IgD-negative memory B cell (primary cell): ENCODE results near the gene NINL. TPM values are rescaled to one million over a fixed set of nuclear protein-coding genes. Genes with fewer than 3 reads are reported as not detected.
A peak's percentile ranks its signal among the peaks of the same experiment; 100 is the strongest.
"Not testable (repeated sequence)": the region's sequence is repeated elsewhere in the genome, so short reads cannot be mapped to it uniquely, and the experiment has no call there.

ENCODE experiments used
- H3K27ac Mint-ChIP-seq, 3 donors: one replicate each; pipeline ENCODE4 v1.8.0; 2020 to 2022; ENCODE audit warnings: mild to moderate bottlenecking in 3 of 3, mixed read lengths in 3 of 3, moderate library complexity in 1 of 3
- H3K27me3 Mint-ChIP-seq: one replicate; pipeline ENCODE4 v1.8.0; 2021; ENCODE audit warnings: mixed read lengths
- H3K36me3 Mint-ChIP-seq: one replicate; pipeline ENCODE4 v1.8.0; 2020; ENCODE audit warnings: mild to moderate bottlenecking, mixed read lengths
- H3K4me1 Mint-ChIP-seq, 3 donors: one replicate each; pipeline ENCODE4 v1.8.0; 2020 to 2022; ENCODE audit warnings: mixed read lengths in 3 of 3, mild to moderate bottlenecking in 1 of 3
- H3K4me3 Mint-ChIP-seq, 4 donors: one replicate each; pipeline ENCODE4 v1.8.0; 2020 to 2022; ENCODE audit warnings: mild to moderate bottlenecking in 4 of 4, mixed read lengths in 4 of 4, moderate library complexity in 3 of 4
- H3K9me3 Mint-ChIP-seq, 3 donors: one replicate each; pipeline ENCODE4 v1.8.0; 2020 to 2021; ENCODE audit warnings: mixed read lengths in 3 of 3, mild to moderate bottlenecking in 1 of 3
- polyA plus RNA-seq: library from polyadenylated mRNA; unstranded; fragments of 300-500 nt; fragmentation: Illumina TruSeq; gene quantifications from one replicate; pipeline ENCODE4 v1.2.3, GENCODE V29; 2021

Gene NINL
- polyA plus RNA-seq, 1 donor from 2014 or later: 1.8 TPM

DNA sequence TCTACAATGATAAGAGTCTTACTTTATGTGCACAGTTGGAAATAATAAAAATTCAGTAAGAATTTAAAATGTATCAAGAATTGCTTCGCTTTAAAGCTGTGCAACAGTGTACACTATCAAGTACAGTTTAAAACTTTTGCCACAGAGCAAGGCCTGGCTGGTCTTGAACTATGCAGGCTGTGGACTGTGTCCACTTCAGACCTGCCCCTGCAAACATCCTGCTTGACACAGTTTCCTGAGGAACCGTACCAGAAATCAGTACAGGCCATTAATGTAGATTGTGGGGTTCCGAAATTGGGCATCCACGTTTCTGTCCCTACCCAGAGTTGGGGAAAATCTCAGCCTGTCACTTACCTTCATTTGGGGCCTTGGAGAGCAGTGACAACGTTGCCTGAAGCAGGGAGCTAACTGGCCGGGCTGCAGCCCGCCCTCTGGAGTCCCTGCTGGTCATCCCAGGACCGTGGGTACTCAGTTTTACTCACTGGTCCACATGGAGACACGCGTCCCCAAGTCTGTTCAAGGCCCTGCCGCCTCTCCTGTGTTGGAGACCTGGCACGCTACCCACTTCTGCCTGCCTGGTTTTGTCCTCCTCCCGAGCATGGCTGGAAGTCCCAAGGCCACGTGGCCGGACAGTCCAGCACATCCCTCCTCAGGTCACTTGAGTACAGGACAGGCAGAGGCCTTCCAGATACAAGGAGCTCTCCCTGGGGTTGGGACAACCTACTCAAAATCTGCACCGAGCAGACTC is 8.4 kb downstream of the NINL start:
- H3K27ac Mint-ChIP-seq: no peak overlapping the region
- H3K27me3 Mint-ChIP-seq: peaks cover 11% of the 10 kb centered on the region
- H3K9me3 Mint-ChIP-seq: no peaks in the 10 kb centered on the region
- no peaks in the 10 kb centered on the region for H3K36me3 Mint-ChIP-seq
- H3K4me1 Mint-ChIP-seq: no peaks in the 10 kb centered on the region
- no peak overlapping the region for H3K4me3 Mint-ChIP-seq

DNA sequence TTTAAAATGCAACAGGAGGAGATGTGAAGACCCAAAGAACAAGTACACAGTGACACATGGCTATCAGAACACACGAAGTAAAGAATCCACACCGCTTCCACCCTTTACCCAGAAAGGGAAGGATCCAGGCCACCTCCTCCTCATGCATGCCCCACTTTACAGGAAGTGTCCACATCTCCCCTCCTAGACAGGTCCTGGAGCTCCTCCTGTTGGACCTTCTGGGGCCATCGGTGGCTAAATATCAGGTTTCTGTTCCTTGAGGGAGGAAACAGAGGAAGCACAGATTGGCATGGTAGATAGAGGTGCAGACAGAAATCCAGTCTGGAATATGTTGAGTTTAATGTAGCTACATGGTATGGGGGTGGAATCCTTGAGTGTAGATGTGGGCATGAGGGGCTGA is 10.9 kb downstream of the NINL start:
- Mint-ChIP-seq H3K27ac (no peak overlapping the region), H3K4me1 (no peaks in the 10 kb centered on the region), H3K27me3 (peaks cover 11% of the 10 kb centered on the region), H3K4me3 (no peak overlapping the region), H3K9me3 (no peaks in the 10 kb centered on the region), H3K36me3 (peaks cover 2% of the 10 kb centered on the region)

DNA sequence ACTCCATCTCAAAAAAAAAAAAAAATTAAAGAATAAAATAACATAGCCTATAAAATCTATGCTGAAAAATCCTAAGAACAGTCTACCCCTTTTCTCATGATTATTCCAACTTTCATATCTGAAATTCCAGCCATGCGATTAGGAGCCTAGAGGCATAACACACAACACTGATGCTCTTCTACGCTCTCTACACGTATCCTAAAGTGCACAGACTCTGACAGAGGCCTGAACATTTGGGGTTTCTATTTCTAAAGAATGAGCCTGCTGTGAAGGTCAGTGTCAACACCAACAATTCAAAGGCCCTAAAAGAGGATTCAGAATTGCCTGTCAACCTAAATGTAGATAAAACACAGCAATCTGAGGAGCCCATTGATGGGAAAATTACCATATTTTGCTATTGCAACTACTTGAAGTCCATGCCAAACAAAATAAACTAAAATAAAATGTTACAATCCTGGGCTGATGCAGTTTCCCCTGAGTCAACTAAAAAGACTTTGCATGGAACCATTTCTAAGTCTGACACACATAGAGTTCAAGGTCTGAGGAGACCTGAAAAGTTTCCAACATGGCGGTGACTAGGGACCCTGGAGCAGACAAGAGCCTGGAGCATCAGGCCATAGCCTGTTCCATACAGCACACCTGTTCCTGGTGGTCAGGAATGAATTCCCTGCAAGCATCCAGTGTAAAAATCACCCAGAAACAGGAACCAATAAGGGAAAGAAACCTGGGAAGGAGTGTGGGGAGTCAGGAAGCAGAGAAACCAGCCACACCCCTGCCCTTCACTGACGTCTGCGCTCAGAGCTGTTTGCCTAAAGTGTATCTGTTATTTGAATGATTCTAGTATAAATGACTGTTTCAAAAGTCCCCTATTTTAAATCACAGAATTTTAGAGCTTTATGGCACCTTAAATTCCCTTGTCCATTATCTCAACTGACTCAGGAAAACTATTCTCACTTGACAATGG is 11.8 kb downstream of the NINL start:
- H3K9me3 Mint-ChIP-seq: no peaks in the 10 kb centered on the region

DNA sequence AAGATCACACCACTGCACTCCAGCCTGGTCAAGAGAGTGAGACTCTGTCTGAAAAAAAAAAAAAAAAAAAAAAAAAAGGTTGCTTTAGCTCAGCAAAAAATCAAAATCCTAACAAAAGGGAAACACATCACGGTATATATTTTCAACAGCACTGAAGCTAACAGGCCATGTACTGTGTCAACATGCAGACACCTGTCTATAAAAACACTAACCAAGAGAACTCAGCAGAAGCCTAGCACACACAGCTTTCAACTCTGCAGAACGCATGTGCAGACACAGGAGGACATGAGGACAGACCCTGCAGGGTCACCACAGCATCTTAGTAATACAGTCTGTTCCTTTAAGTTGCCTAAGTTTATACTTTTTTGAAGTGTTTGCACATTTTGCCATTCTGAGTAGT is 13.5 kb downstream of the NINL start:
- H3K36me3 Mint-ChIP-seq: peaks cover 2% of the 10 kb centered on the region
- no peak overlapping the region for H3K27ac Mint-ChIP-seq
- no peaks in the 10 kb centered on the region for H3K4me1 Mint-ChIP-seq
- peaks cover 3% of the 10 kb centered on the region for H3K27me3 Mint-ChIP-seq
- H3K9me3 Mint-ChIP-seq: no peaks in the 10 kb centered on the region
- H3K4me3 Mint-ChIP-seq: peak overlapping the region in 1 of 4 donors; percentile 20

More for the DNA sequence above, 11.8 kb downstream of the NINL start:
- H3K27ac Mint-ChIP-seq: peak overlapping the region in 1 of 3 donors; percentile 63
- no peaks in the 10 kb centered on the region for H3K4me1 Mint-ChIP-seq
- peaks cover 2% of the 10 kb centered on the region for H3K36me3 Mint-ChIP-seq
- peaks cover 9% of the 10 kb centered on the region for H3K27me3 Mint-ChIP-seq
- H3K4me3 Mint-ChIP-seq: no peak overlapping the region

DNA sequence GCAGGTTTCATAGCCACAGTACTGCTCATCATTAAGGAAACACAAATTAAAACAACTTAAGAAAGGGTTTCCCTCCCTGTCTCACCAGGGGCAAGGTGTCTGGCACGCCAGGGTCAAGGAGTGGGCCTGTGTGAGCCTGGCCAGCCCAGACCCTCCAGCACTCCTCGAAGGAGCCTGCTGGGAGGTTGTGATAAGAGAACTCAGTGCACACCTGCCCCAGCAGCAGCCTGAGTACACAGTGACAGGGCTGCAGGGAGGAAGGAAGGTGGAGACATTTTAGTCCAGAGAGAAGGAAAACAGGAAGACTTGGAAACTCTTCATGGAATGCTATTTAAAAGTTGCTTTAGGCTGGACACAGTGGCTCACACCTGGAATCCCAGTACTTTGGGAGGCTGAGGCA is 14.1 kb downstream of the NINL start:
- no peak overlapping the region for H3K4me3 Mint-ChIP-seq
- H3K36me3 Mint-ChIP-seq: peaks cover 2% of the 10 kb centered on the region
- H3K9me3 Mint-ChIP-seq: no peaks in the 10 kb centered on the region
- H3K27ac Mint-ChIP-seq: no peak overlapping the region
- peaks cover 1% of the 10 kb centered on the region for H3K27me3 Mint-ChIP-seq
- H3K4me1 Mint-ChIP-seq: no peaks in the 10 kb centered on the region

DNA sequence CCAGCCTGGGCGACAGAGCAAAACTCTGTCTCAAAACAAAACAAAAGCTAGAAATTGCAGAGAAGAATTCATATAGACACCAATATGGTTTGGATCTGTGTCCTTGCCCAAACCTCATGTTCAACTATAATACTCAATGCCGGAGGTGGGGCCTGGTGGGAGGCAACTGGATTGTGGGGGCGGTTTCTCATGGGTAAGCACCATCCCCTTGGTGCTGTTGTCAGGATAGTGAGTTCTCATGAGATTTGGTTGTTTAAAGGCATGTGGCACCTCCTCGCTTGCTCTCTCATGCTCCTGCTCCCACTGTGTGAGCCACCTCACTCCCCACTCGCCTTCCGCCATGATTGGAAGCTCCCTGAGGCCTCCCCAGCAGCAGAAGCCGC is 15.2 kb downstream of the NINL start:
- no peak overlapping the region for H3K27ac Mint-ChIP-seq
- no peak overlapping the region for H3K4me3 Mint-ChIP-seq
- no peaks in the 10 kb centered on the region for H3K9me3 Mint-ChIP-seq
- no peaks in the 10 kb centered on the region for H3K4me1 Mint-ChIP-seq
- H3K27me3 Mint-ChIP-seq: no peaks in the 10 kb centered on the region
- H3K36me3 Mint-ChIP-seq: peaks cover 2% of the 10 kb centered on the region

DNA sequence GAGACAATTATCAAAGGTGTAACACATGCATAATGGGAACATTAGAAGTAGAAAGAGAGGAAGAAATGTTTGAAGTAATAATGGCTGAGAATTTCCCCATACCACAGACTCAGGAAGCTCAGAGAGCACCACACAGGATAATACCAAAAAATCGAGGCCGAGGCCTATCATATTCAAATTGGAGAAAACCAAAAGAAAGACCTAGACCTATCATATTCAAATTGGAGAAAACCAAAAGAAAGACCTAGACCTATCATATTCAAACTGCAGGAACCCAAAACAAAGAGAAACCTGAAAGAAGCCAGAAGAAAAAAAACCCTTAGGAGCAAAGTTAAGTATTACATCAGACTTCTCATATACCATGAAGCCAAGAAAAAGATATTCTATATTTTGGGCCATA is 18.0 kb downstream of the NINL start:
- no peak overlapping the region for H3K4me3 Mint-ChIP-seq
- H3K36me3 Mint-ChIP-seq: peaks cover 2% of the 10 kb centered on the region
- H3K9me3 Mint-ChIP-seq: peaks cover 0 to 6% (median 0%) of the 10 kb centered on the region in 3 donors
- H3K27me3 Mint-ChIP-seq: no peaks in the 10 kb centered on the region
- no peak overlapping the region for H3K27ac Mint-ChIP-seq
- no peaks in the 10 kb centered on the region for H3K4me1 Mint-ChIP-seq

DNA sequence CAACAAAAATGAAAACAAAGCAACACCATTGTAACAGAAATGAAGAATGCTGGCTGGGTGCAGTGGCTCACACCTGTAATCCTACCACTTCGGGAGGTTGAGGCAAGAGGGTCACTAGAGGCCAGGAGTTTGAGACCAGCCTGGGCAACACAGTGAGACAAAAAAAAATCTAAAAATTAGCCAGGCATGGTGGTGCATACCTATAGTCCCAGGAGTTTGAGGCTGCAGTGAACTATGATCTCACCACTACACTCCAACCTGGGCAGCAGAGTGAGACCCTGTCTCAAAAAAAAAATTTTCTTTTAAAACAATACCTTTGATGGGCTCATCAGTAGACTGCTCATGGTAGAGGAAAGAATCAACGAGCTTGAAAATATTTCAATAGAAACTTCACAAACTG is 18.5 kb downstream of the NINL start:
- H3K36me3 Mint-ChIP-seq: peaks cover 2% of the 10 kb centered on the region
- peak overlapping the region in 1 of 3 donors; percentile 46 for H3K27ac Mint-ChIP-seq
- no peaks in the 10 kb centered on the region for H3K4me1 Mint-ChIP-seq
- peaks cover 0 to 6% (median 0%) of the 10 kb centered on the region in 3 donors for H3K9me3 Mint-ChIP-seq
- H3K27me3 Mint-ChIP-seq: no peaks in the 10 kb centered on the region
- no peak overlapping the region for H3K4me3 Mint-ChIP-seq

DNA sequence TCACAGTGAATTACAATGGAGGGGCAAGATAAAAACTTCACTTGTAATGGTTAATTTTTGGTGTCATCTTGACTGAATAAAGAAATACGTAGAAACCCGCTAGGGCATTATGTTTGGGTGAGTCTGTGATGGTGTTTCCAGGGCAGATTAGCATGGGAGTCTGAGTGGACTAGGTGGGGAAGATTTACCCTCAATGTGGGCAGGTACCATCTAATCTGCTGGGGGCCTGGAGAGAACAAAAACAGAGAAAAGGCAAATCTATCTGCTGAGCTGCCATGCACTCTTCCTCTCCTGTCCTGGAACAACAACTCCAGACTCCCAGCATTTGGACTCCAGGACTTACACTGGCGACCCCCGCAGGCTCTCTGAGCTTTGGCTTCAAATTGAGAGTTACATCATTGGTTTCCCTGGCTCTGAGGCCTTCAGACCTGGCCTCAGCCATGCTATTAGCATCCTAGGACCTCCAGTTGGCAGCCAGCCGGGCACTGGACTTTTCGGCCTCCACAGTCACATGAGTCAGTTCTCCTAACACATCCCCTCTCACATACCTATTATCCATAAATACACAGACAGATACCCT is 19.7 kb downstream of the NINL start:
- H3K4me1 Mint-ChIP-seq: no peaks in the 10 kb centered on the region
- no peak overlapping the region for H3K27ac Mint-ChIP-seq
- H3K9me3 Mint-ChIP-seq: peaks cover 0 to 6% (median 0%) of the 10 kb centered on the region in 3 donors
- peak overlapping the region in 1 of 4 donors; percentile 54 for H3K4me3 Mint-ChIP-seq
- H3K27me3 Mint-ChIP-seq: no peaks in the 10 kb centered on the region
- H3K36me3 Mint-ChIP-seq: peaks cover 2% of the 10 kb centered on the region

DNA sequence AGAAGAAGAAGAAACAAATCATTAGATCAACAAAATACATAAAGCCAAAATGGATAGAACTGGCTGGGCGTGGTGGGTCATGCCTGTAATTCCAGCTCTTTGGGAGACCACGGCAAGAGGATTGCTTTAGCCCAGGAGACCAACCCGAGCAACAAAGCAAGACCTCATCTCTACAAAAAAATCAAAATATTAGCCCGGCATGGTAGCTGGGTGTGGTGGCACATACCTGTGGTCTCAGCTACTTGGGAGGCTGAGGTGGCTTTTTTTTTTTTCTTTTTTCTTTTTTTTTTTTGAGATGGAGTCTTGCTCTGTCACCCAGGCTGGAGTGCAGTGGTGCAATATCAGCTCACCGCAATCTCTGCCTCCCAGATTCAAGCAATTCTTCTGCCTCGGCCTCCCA is 21.5 kb downstream of the NINL start:
- Mint-ChIP-seq H3K4me1 (no peaks in the 10 kb centered on the region), H3K27ac (no peak overlapping the region), H3K36me3 (peaks cover 1% of the 10 kb centered on the region), H3K9me3 (peaks cover 0 to 6% (median 0%) of the 10 kb centered on the region in 3 donors), H3K27me3 (no peaks in the 10 kb centered on the region), H3K4me3 (no peak overlapping the region)

DNA sequence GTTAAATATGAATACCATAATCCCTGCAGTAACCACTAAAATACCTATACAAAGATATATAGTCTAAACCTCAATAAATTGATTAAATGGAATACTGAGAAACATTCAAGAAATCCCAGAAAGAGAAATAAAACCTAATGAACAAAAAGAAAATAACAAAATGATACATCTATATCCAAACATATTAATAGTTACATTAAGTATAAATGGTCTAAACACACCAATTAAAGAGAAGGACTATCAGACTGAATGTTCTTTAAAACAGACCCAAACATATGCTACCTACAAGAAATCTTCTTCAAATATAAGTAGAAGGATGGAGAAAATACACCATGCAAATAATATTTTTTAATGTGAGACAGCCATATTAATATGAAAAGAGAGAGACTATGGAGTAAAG is 22.0 kb downstream of the NINL start:
- Mint-ChIP-seq H3K4me3 (no peak overlapping the region), H3K9me3 (peaks cover 0 to 6% (median 0%) of the 10 kb centered on the region in 3 donors), H3K27me3 (no peaks in the 10 kb centered on the region), H3K36me3 (peaks cover 1% of the 10 kb centered on the region), H3K27ac (no peak overlapping the region), H3K4me1 (no peaks in the 10 kb centered on the region)

DNA sequence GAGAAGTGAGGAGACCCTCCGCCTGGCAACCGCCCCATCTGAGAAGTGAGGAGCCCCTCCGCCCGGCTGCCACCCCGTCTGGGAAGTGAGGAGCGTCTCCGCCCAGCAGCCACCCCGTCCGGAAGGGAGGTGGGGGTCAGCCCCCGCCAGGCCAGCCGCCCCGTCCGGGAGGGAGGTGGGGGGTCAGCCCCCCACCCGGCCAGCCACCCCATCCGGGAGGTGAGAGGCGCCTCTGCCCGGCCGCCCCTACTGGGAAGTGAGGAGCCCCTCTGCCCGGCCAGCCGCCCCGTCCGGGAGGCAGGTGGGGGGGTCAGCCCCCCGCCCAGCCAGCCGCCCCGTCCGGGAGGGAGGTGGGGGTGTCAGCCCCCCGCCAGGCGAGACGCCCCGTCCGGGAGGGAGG is 23.6 kb downstream of the NINL start:
- not testable (repeated sequence) for H3K4me1 Mint-ChIP-seq, H3K27ac Mint-ChIP-seq, H3K4me3 Mint-ChIP-seq, H3K9me3 Mint-ChIP-seq, H3K27me3 Mint-ChIP-seq, H3K36me3 Mint-ChIP-seq

DNA sequence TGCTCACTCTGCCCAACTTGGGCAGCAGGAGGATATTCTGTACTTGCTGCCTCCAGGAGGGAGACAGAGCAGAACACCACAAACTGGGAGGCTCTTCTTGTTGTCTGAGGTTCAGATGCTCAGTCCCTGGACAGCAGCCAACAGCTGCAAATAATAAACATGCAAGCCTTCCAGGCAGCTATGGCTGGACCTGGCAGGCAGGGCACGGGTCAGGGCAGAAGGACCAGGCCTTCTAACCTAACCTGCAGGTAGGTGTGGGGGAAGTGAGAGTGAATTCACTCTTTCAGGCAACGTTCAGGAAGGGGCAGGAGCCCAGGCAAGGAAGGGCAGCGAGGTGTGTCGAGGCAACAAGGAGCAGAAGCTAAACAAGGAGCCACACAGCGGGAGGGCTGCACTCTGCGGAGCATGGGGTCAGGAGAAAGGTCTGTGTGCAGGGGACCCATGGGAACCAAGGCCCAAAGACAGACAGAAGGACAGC is 31.5 kb downstream of the NINL start:
- H3K9me3 Mint-ChIP-seq: no peaks in the 10 kb centered on the region
- H3K27ac Mint-ChIP-seq: no peak overlapping the region
- no peaks in the 10 kb centered on the region for H3K36me3 Mint-ChIP-seq
- H3K27me3 Mint-ChIP-seq: peaks cover 5% of the 10 kb centered on the region
- H3K4me1 Mint-ChIP-seq: peaks cover 0 to 2% (median 0%) of the 10 kb centered on the region in 3 donors
- H3K4me3 Mint-ChIP-seq: peak overlapping the region in 1 of 4 donors; percentile 55

DNA sequence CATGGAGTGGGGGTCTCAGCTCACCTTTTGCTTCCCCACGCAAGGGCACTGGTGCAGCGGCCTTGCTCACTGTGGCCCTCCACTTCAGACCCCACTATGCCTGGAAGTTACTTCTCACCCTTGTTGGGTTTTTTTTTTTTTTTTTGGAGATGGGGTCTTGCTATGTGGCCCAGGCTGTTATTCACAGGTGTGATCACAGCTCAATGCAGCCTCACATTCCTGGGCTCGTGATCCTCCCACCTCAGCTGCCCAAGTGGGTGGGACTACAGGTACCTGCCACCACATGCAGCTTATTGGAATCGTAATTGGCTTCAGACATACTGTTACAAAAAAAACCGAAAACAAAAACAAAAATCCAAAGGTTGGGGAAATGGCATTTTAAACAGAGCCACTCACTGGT is 32.4 kb downstream of the NINL start:
- no peak overlapping the region for H3K4me3 Mint-ChIP-seq

More for the DNA sequence above, 32.4 kb downstream of the NINL start:
- Mint-ChIP-seq H3K4me1 (peaks cover 0 to 2% (median 0%) of the 10 kb centered on the region in 3 donors), H3K27ac (no peak overlapping the region), H3K27me3 (peaks cover 5% of the 10 kb centered on the region), H3K36me3 (no peaks in the 10 kb centered on the region), H3K9me3 (no peaks in the 10 kb centered on the region)
